ENCODE results near the gene SBNO2. TPM values are rescaled to one million over a fixed set of nuclear protein-coding genes. Genes with fewer than 3 reads are reported as not detected.
A peak's percentile ranks its signal among the peaks of the same experiment; 100 is the strongest.

SBNO2 gene
- total RNA-seq, 6 donors from 2014 or later, result 44.8 to 159 (median 106) TPM

DNA sequence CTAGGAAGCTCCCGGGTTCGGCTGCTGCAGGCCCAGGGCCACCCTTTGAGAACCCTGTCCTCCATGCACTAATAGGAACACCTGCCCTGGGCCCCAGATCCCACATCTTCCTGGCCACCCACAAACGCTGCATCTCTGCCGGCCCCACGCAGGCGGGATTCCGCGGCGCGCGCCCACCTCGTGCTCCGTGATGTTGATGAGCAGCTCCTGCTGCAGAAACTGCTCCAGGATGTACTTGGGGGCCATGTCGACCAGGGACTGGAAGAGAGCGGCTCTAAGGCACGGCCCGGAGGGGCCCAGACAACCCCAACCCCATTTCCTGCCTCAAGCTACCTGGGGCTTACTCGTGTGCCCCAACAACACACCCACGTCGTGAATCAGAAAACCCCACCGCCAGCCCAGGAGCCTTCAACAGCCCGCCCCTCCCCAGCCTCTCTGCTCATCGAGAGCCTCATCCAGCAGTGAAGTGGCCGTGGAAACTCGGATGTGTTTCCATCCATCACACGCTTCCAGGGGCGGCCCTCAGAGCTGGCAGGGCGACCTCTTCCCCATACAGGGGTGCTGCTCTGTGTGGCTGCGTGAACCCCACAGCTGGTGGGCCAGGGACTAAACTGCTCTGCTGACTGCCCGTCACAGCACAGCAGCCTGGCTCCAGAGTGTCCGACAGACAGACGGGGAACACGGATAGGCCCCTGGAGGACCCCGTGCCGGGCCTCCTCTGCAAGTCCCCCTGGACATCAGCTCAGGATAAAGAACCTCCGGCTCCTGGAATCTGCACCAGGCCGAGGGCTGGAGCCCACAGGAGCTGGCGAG, 83.1 kb downstream of the SBNO2 start:
- DNase-seq (peak in 1 of 2 donors; percentile 81), ATAC-seq (ENCODE audit: low FRiP score in 2 of 2) (no peak)
- TF ChIP-seq, protein P1, sequence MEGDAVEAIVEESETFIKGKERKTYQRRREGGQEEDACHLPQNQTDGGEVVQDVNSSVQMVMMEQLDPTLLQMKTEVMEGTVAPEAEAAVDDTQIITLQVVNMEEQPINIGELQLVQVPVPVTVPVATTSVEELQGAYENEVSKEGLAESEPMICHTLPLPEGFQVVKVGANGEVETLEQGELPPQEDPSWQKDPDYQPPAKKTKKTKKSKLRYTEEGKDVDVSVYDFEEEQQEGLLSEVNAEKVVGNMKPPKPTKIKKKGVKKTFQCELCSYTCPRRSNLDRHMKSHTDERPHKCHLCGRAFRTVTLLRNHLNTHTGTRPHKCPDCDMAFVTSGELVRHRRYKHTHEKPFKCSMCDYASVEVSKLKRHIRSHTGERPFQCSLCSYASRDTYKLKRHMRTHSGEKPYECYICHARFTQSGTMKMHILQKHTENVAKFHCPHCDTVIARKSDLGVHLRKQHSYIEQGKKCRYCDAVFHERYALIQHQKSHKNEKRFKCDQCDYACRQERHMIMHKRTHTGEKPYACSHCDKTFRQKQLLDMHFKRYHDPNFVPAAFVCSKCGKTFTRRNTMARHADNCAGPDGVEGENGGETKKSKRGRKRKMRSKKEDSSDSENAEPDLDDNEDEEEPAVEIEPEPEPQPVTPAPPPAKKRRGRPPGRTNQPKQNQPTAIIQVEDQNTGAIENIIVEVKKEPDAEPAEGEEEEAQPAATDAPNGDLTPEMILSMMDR (IDR thresholded peaks at IDR 0.05), result no peak
- TF ChIP-seq EP300 (IDR thresholded peaks at IDR 0.05), result no peak
- no peak for TF ChIP-seq POLR2A (IDR thresholded peaks at IDR 0.05)
- TF ChIP-seq POLR2AphosphoS5 (IDR thresholded peaks at IDR 0.05), result no peak
- Histone ChIP-seq H3K27me3 (no peaks in the 10 kb centered on the region), H3K4me1 (peaks cover 31 to 42% (median 34%) of the 10 kb centered on the region in 4 donors), H3K9me3 (no peaks in the 10 kb centered on the region), H3K4me3 (no peak overlapping the region), H3K36me3 (peaks cover 17 to 76% (median 54%) of the 10 kb centered on the region in 4 donors), H3K27ac (peak overlapping the region in 1 of 4 donors; percentile 7)
- WGBS, 2 donors, result 93 to 94% methylated on average over 24 to 38 of the region's 38 CpGs

DNA sequence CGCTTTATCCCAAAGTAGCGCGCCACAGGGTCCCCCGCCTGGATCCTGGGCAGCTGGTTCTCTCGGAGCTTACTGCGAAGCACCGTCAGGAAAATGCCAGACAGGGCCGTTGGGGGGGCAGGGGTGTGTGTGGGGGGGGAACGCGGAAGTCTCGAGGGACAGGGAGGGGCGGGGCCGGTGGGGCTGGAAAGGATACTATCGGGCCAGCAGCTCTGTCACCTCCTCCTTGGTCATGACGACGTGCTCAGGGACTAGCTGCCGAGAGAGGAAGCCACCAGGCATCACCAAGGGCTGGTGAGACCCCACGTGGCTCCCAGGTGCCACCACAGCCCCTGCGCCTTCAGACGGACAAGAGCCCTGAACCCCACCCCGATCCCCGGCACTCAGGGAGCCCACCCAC, 84.2 kb downstream of the SBNO2 start:
- Histone ChIP-seq H3K36me3 (peaks cover 17 to 87% (median 64%) of the 10 kb centered on the region in 4 donors), H3K4me3 (no peak overlapping the region), H3K9me3 (no peaks in the 10 kb centered on the region), H3K27me3 (no peaks in the 10 kb centered on the region), H3K4me1 (peaks cover 25 to 37% (median 29%) of the 10 kb centered on the region in 4 donors), H3K27ac (peak overlapping the region in 2 of 4 donors; percentile 49 to 79)
- DNase-seq (peak in 1 of 2 donors; percentile 56), ATAC-seq (ENCODE audit: low FRiP score in 2 of 2) (no peak)
- TF ChIP-seq, protein P1 (IDR thresholded peaks at IDR 0.05), result no peak
- no peak for TF ChIP-seq POLR2A (IDR thresholded peaks at IDR 0.05)
- TF ChIP-seq POLR2AphosphoS5 (IDR thresholded peaks at IDR 0.05), result no peak
- TF ChIP-seq EP300 (IDR thresholded peaks at IDR 0.05), result no peak
- 56 to 80% methylated on average over 9 to 16 of the region's 22 CpGs for WGBS, 2 donors

DNA sequence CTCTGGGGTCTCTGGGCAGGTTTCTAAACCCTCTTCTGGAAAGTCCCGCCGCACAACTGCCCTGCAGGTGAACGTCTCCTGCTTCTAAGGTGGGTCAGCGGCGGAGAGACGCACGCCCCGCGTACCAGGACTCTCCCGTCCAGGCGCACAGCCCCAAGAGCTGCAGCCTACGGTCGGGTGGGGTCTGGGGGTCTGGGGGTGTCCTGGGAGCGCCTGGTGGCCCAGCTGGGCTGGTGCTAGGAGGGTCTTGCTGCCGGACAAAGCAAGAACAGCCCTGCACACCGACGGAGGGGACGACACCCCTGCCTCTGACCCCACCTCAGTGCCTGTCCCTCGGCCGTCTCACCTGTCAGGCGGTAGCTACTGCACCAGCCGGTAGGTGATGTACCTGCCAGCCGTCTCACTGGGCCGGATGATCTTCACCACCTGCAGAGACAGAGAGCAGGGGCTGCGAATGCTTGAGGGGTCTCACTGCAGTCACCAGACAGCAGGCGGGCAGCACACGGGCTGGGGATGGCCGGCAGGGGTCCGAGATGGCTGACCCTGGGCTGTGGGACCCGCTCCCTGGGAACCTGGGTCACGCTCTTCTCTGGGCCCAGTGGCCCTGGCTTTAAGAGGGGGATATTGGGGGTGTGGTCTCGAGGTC, 84.8 kb downstream of the SBNO2 start:
- Histone ChIP-seq H3K4me3 (no peak overlapping the region), H3K36me3 (peaks cover 17 to 93% (median 70%) of the 10 kb centered on the region in 4 donors), H3K4me1 (peaks cover 22 to 31% (median 25%) of the 10 kb centered on the region in 4 donors), H3K27ac (peak overlapping the region; percentile 49 to 81 (median 71)), H3K27me3 (no peaks in the 10 kb centered on the region), H3K9me3 (no peaks in the 10 kb centered on the region)
- no peak for ATAC-seq (ENCODE audit: low FRiP score in 2 of 2)
- peak in 1 of 2 donors; percentile 77 for DNase-seq
- TF ChIP-seq EP300 (IDR thresholded peaks at IDR 0.05), result no peak
- TF ChIP-seq, protein P1 (IDR thresholded peaks at IDR 0.05), result no peak
- no peak for TF ChIP-seq POLR2A (IDR thresholded peaks at IDR 0.05)
- no peak for TF ChIP-seq POLR2AphosphoS5 (IDR thresholded peaks at IDR 0.05)
- WGBS, 2 donors, result 93 to 95% methylated on average over 22 to 32 of the region's 32 CpGs

DNA sequence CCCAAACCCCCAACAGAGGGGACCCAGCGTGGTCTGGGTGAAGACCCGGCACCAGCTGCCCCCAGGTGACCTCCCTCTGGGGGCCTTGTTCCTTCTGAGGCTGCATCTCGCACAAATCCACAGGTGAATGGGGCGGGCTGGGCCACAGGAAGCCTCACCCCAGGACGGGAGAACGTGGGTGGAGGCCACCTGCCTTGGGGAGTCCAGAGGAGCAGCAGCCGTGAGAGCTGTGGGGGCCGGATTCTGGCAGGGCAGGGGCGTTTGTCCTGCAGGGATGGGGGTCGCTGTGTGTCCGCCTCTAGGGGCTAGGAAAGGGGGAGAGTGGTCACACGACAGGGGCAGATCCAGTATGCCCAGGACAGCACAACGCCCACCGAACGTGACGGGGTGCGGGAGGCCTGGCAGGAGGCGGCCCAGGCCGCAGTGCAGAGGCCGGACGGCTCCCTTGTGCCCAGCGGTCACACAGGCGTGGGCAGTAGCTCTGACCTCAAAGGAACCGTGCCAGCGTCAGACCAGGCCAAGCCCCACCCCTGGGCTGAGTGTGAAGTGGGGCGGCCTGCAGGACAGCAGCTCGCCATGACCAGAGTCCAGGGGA, 85.6 kb downstream of the SBNO2 start:
- peak; percentile 13 to 70 for ATAC-seq (ENCODE audit: low FRiP score in 2 of 2)
- peak in 1 of 2 donors; percentile 85 for DNase-seq
- peaks cover 17 to 97% (median 75%) of the 10 kb centered on the region in 4 donors for H3K36me3 ChIP-seq
- no peaks in the 10 kb centered on the region for H3K9me3 ChIP-seq
- peaks cover 14 to 27% (median 18%) of the 10 kb centered on the region in 4 donors for H3K4me1 ChIP-seq
- 72 to 88% methylated on average over 13 to 27 of the region's 27 CpGs for WGBS, 2 donors
- H3K27me3 ChIP-seq, result no peaks in the 10 kb centered on the region
- peak in 1 of 2 donors; percentile 20 for TF ChIP-seq POLR2AphosphoS5 (IDR thresholded peaks at IDR 0.05)
- no peak for TF ChIP-seq EP300 (IDR thresholded peaks at IDR 0.05)
- peak in 1 of 4 donors; percentile 29 for TF ChIP-seq POLR2A (IDR thresholded peaks at IDR 0.05)
- TF ChIP-seq, protein P1 (IDR thresholded peaks at IDR 0.05), result no peak
- no peak overlapping the region for H3K4me3 ChIP-seq
- H3K27ac ChIP-seq, result peak overlapping the region; percentile 63 to 83 (median 80)
